Stimulated activated CD4-positive, alpha-beta T cell treated with anti-CD3 and anti-CD28 coated beads, Interleukin-15, amount 100 ng/mL, for 1 hour (primary cell): ENCODE results near the gene ROMO1.

ENCODE experiments used
- DNase-seq, 2 donors: peaks; one replicate each; pipeline ENCODE4 v3.0.0-alpha.2; 2020; ENCODE audit warnings: low read depth in 1 of 2, low spot score in 1 of 2

The ROMO1 gene

GRCh38 chr20:35699127-35699956 lies at the start of gene ROMO1, which contains the start of gene NFS1:
ROMO1 (plus strand) TSS chr20:35699405; CDS start chr20:35699633, 228 bp downstream.
NFS1 (minus strand) TSS chr20:35699352; CDS start chr20:35699288, 64 bp downstream.
- peak; percentile 69 to 82 for DNase-seq

- no peak for DNase-seq
Observed at GRCh38 chr20:35650632-35651031, 48.6 kb upstream of the ROMO1 start.

- no peak for DNase-seq
Observed at GRCh38 chr20:35651958-35652357, 47.2 kb upstream of the ROMO1 start.

GRCh38 chr20:35652641-35653429 lies 46.4 kb upstream of the ROMO1 start:
- no peak for DNase-seq

GRCh38 chr20:35653430-35653734 lies 45.8 kb upstream of the ROMO1 start:
- DNase-seq, result no peak

- no peak for DNase-seq
Observed at GRCh38 chr20:35653893-35654292, 45.3 kb upstream of the ROMO1 start.

GRCh38 chr20:35654415-35654814 lies 44.8 kb upstream of the ROMO1 start:
- DNase-seq, result no peak

GRCh38 chr20:35657271-35657670 lies 41.9 kb upstream of the ROMO1 start:
- no peak for DNase-seq

- peak in 1 of 2 donors; percentile 12 for DNase-seq
Observed at GRCh38 chr20:35660122-35660937, 38.9 kb upstream of the ROMO1 start.

- DNase-seq, result no peak
Observed at GRCh38 chr20:35661053-35661452, 38.2 kb upstream of the ROMO1 start.

GRCh38 chr20:35661908-35662307 lies 37.3 kb upstream of the ROMO1 start:
- DNase-seq, result no peak

- DNase-seq, result no peak
Observed at GRCh38 chr20:35662551-35662950, 36.7 kb upstream of the ROMO1 start.

- DNase-seq, result peak; percentile 28 to 41
Observed at GRCh38 chr20:35663516-35664465, 35.4 kb upstream of the ROMO1 start.

GRCh38 chr20:35664466-35665206 lies 34.6 kb upstream of the ROMO1 start, which contains the start of the genes CPNE1 and RBM12:
CPNE1 (minus strand) TSS chr20:35664900; CDS start chr20:35632923, 31,977 bp downstream.
RBM12 (minus strand) TSS chr20:35664900; CDS start chr20:35655322, 9,578 bp downstream.
- peak; percentile 85 to 86 for DNase-seq

- DNase-seq, result no peak
Observed at GRCh38 chr20:35665949-35666288, 33.3 kb upstream of the ROMO1 start.

GRCh38 chr20:35669221-35669620 lies 30.0 kb upstream of the ROMO1 start:
- no peak for DNase-seq

GRCh38 chr20:35669681-35670080 lies 29.5 kb upstream of the ROMO1 start:
- no peak for DNase-seq

- DNase-seq, result no peak
Observed at GRCh38 chr20:35673884-35674283, 25.3 kb upstream of the ROMO1 start.

- no peak for DNase-seq
Observed at GRCh38 chr20:35674921-35675320, 24.3 kb upstream of the ROMO1 start.
